GM21447 (cell line): Measurements from ENCODE around the gene CERS1.

Experiments
- ATAC-seq: cut with Tn5 transposase; IDR thresholded peaks from one replicate; pipeline ENCODE4 v1.9.1; 2021; ENCODE audit not compliant: unreplicated experiment

Gene CERS1

DNA sequence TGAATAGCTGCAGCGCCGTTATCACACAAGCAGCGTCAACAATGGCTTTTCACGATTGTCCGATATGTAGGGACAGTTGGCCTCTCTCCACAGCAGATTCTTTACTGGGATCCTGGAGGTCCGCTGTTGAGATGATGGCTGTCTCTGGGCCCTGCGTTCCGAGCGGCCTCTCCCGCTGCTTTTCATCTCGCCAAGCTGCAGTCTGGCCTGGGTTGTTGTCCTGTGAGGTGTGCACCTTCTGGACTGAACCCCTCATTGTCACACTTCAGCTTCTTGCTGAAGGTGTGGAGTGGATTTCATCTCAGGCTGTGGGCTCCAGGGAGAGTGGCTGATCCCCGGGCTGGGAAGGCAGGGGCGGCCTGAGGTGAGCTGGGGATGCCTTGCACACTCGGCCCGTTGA is 54.6 kb downstream of the CERS1 start:
- ATAC-seq, result no peak

GRCh38 chr19:18840288-18841267 is 55.4 kb downstream of the CERS1 start:
- ATAC-seq, result no peak

DNA sequence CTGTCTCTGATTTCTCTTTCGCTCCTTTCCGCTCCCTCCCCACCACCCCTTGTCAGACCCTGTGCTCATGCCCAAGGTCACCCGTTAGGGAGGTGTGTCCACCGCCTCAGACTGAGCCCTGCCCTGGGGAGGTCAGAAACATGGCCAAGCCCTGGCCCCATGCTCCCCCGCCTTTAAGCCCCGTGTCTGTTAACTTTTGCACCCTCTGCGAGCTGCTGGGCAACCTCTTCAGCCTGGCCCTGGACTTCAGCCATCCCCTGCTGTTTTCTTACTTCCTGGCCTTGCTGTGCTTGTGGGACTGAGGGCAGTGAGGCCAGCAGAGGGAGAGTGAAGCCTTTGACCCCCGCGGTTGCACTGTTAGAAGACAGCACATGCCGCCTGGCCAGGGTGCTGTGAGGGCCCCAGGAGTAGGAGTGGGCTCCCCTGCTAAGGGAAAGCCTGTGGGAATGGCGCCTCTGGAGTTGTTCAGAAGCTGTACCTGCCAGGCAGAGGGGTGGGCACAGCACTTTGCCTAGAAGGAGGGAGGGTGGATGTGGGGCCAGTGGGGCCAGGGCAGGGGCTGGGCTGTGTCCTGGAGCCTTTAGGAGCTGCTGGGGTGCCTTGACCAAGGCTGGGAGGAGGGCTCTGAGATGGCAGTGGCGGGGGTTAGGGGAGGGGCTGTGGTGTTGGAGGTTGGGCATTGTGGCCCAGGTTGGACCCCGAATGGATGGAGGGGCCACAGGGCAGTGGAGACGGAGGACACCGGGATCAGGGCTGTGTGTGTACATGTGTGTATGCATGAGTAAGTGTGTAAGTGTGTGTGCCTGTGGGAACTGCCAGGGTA is 56.3 kb downstream of the CERS1 start:
- ATAC-seq, result no peak

DNA sequence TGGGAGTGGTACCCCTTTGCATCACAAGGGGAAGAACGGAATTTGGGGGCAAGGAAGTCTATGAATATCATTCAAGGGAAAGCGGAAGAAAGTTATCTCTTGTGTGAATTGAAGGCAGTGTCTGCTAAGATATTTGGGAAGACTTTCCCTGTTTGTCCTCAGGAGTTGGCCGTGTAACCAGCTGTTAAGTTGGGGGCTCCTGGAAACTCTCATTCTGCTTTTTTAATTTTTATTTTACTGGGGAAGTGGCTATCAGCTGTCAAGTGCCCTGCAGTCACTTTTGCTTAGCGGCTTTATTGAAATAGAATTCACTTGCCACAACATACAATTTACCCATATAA is 61.3 kb downstream of the CERS1 start:
- no peak for ATAC-seq

GRCh38 chr19:18833849-18834643 is 61.9 kb downstream of the CERS1 start:
- ATAC-seq, result no peak

GRCh38 chr19:18833141-18833476 is 62.8 kb downstream of the CERS1 start:
- ATAC-seq, result no peak

DNA sequence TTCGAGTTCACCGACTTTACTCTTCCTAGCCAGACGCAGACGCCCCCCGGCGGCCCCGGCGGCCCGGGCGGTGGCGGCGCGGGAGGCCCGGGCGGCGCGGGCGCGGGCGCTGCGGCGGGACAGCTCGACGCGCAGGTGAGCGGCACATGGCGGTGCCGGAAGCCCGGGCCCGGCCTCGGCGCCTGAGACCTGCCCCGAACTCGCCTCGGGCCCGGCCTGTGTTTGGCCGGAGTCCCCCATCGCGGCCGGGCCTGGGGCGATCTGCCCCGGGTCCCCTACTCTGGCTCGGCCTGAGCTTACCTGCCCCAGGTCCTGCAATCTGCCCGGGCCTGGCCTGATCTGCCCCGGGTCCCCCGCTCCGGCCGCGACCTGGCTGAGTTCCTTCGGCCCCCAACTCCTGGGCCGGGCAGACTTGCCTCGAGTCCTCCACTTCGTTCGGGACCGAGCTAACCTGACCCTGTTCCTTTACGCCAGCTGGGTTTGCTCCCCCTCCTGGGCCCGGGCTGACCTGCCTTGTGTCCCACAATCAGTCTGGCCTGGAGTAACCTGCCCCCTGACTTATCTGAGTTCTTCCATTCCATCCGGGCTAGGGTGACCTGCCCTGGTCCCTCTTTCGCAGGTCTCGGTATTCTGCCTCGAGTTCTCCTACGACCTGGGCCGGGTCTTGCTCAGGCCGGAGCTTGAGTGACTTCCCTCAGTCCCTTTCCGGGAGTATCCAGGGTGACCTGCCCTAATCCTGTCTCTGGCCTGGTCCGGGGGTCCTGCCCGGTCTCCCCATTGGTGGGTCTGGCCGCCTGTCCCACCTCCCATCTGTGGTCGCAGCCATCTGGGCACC is 63.4 kb downstream of the CERS1 start:
- peak; percentile 33 for ATAC-seq

- ATAC-seq, result peak; percentile 53
These were observed 64.2 kb downstream of the CERS1 start, which contains the start of gene UPF1 for GRCh38 chr19:18831524-18832305. Gene UPF1, plus strand, starts transcription at chr19:18831959. Its CDS starts 251 bp downstream, at chr19:18832210.

DNA sequence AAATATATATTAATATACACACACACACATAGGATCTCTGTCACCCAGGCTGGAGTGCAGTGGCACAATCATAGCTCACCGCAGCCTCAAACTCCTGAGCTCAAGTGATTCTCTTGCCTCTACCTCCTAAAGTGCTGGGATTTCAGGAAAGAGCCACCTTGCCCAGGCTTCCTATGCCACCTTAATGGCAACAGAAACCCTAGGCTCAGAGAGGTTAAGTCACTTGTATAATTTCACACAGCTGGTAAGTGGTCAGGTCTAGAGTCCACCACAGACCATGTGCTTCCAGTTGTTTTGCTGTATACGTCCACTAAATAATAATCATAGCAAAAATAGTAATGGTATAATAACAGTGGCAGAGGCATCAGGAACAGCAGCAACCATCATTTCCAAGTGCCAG is 65.5 kb downstream of the CERS1 start:
- no peak for ATAC-seq

DNA sequence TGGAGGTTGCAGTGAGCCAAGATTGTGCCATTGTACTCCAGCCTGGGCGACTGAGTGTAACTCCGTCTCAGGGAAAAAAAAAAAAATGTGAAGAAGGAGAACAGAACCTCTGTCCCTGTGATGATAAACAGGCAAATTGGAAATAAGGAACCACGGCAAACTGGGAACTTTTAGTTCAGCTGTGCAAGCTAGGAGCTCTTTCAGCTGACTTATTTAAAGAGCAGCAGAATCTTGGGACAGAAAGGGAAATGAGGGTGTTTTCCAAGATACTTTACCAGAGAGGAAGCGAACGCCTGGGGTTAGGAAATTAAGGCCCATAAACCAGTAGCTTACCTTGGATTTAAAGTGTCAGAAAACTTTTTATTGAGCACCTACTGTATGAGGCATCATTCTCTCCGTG is 67.2 kb downstream of the CERS1 start:
- no peak for ATAC-seq
